Vagina (tissue), 2 donors: ENCODE measurements around the gene C1orf74.

Experiments used
- CTCF ChIP-seq, 3 experiments: fragments of 450-650 bp in 2 of 3; fragments of 200-600 bp in 1 of 3; sonication (generic) in 1 of 3; IDR thresholded peaks; one replicate each; pipeline ENCODE4 v1.5.1; 2017 to 2019; ENCODE audit warnings: antibody characterized with exemption in 3 of 3, mild to moderate bottlenecking in 2 of 3, moderate library complexity in 2 of 3
- POLR2A ChIP-seq, 2 donors: fragments of 450-650 bp; IDR thresholded peaks; one replicate each; pipeline ENCODE4 v1.6.1; 2017; ENCODE audit warnings: antibody characterized with exemption in 2 of 2, mild to moderate bottlenecking in 2 of 2, moderate library complexity in 2 of 2
- POLR2AphosphoS5 ChIP-seq, 2 donors: sonication (generic); formaldehyde crosslinking; IDR thresholded peaks; one replicate each; pipeline ENCODE4 v1.9.0; 2017; ENCODE audit warnings: antibody characterized with exemption in 2 of 2, mild to moderate bottlenecking in 2 of 2, low read depth in 1 of 2; ENCODE audit not compliant: insufficient read depth in 1 of 2

- no peak for TF ChIP-seq CTCF (IDR thresholded peaks at IDR 0.05)
- no peak for TF ChIP-seq POLR2A (IDR thresholded peaks at IDR 0.05)
- TF ChIP-seq POLR2AphosphoS5 (IDR thresholded peaks at IDR 0.05; ENCODE audit: insufficient read depth in 1 of 2, low read depth in 1 of 2), result no peak
Observed at GRCh38 chr1:209768354-209768774, 16.0 kb downstream of the C1orf74 start.
